Keratinocyte (primary cell): ENCODE measurements around the gene RAB39A. TPM values are rescaled to one million over a fixed set of nuclear protein-coding genes. Genes with fewer than 3 reads are reported as not detected.
"Not testable (repeated sequence)": the region's sequence is repeated elsewhere in the genome, so short reads cannot be mapped to it uniquely, and the experiment has no call there.

Source experiments
- DNase-seq: peaks from one replicate; pipeline ENCODE4 v3.0.0-alpha.2; 2011; ENCODE audit warnings: low read depth, missing footprints, low spot score
- FAIRE-seq: peaks from 2 replicates; lab custom pipeline; 2011; peaks lifted over from hg19 to GRCh38; lab: Jason Lieb, UNC
- H2AFZ ChIP-seq: 2 replicates; pipeline ENCODE4 v1.6.0; 2012; ENCODE audit warnings: low read length, control low read depth, inconsistent platforms; ENCODE audit not compliant: control insufficient read depth
- H3K27ac ChIP-seq: 2 replicates; pipeline ENCODE4 v1.5.1; 2011; ENCODE audit warnings: low read length; ENCODE audit not compliant: control insufficient read depth, insufficient read depth
- H3K27me3 ChIP-seq: 3 replicates; pipeline ENCODE4 v1.6.0; 2011; ENCODE audit warnings: low read length; ENCODE audit not compliant: control insufficient read depth, insufficient read depth; ENCODE audit errors: extremely low read depth
- H3K36me3 ChIP-seq, 2 experiments: 2 replicates in 1 of 2; 3 replicates in 1 of 2; pipeline ENCODE4 v1.5.1; 2011; ENCODE audit warnings: low read length in 2 of 2, mild to moderate bottlenecking in 1 of 2; ENCODE audit not compliant: control insufficient read depth in 2 of 2, insufficient read depth in 2 of 2; ENCODE audit errors: extremely low read depth in 1 of 2
- H3K4me1 ChIP-seq: 3 replicates; pipeline ENCODE4 v1.5.1; 2011; ENCODE audit warnings: low read length; ENCODE audit not compliant: control insufficient read depth, insufficient read depth; ENCODE audit errors: extremely low read depth
- H3K4me2 ChIP-seq: 3 replicates; pipeline ENCODE4 v1.6.0; 2011; ENCODE audit warnings: low read depth, low read length; ENCODE audit not compliant: control insufficient read depth, insufficient read depth; ENCODE audit errors: extremely low read depth
- H3K4me3 ChIP-seq, 3 experiments: fragments of 200-600 bp in 1 of 3; sonication (generic) in 1 of 3; 2 replicates in 2 of 3; 3 replicates in 1 of 3; pipeline ENCODE4 v1.5.1; 2011 to 2016; ENCODE audit warnings: low read length in 3 of 3, mild to moderate bottlenecking in 3 of 3, control low read depth in 2 of 3, inconsistent platforms in 1 of 3, low read depth in 1 of 3, mixed read lengths in 1 of 3, mixed run types in 1 of 3, moderate library complexity in 1 of 3; ENCODE audit not compliant: control insufficient read depth in 2 of 3, insufficient read depth in 2 of 3; ENCODE audit errors: extremely low read depth in 1 of 3
- H3K79me2 ChIP-seq: 2 replicates; pipeline ENCODE4 v1.6.0; 2012; ENCODE audit warnings: low read length; ENCODE audit not compliant: control insufficient read depth, insufficient read depth
- H3K9ac ChIP-seq: 3 replicates; pipeline ENCODE4 v1.6.0; 2011; ENCODE audit warnings: low read length; ENCODE audit not compliant: control insufficient read depth, insufficient read depth; ENCODE audit errors: extremely low read depth
- H3K9me1 ChIP-seq: 3 replicates; pipeline ENCODE4 v1.6.0; 2011; ENCODE audit warnings: low read length; ENCODE audit not compliant: control insufficient read depth, insufficient read depth; ENCODE audit errors: extremely low read depth
- H3K9me3 ChIP-seq: 2 replicates; pipeline ENCODE4 v1.5.1; 2012; ENCODE audit warnings: low read depth, low read length; ENCODE audit not compliant: control insufficient read depth
- H4K20me1 ChIP-seq: 3 replicates; pipeline ENCODE4 v1.6.0; 2011; ENCODE audit warnings: low read length; ENCODE audit not compliant: control insufficient read depth, insufficient read depth; ENCODE audit errors: extremely low read depth
- EZH2 ChIP-seq: IDR thresholded peaks from one replicate; pipeline ENCODE4 v1.6.1; 2012; ENCODE audit warnings: inconsistent platforms, mild to moderate bottlenecking, low read length, moderate library complexity
- dilution Hi-C: fragments of 300-500 bp; cut with MboI; formaldehyde crosslinking; loops from one replicate; pipeline ENCODE4 v1.7.0; 2020; ENCODE audit warnings: low sequenced_read_pairs; ENCODE audit not compliant: extremely low pct_ligation_motif_present
- polyA plus RNA-seq, 5 experiments: library from polyadenylated mRNA; depleted of rRNA in 3 of 5; stranded (reverse) in 3 of 5; stranded (forward) in 1 of 5; unstranded in 1 of 5; fragments of >200 nt; gene quantifications; 1 replicate in 1 of 5; 2 replicates in 3 of 5; 3 replicates in 1 of 5; pipeline versions ENCODE4 v1.2.1 to v1.2.3, GENCODE V29; 2011 to 2012; ENCODE audit warnings: missing spikeins in 2 of 5, low read depth in 1 of 5, low replicate concordance in 1 of 5
- TF ChIP-seq, protein P1 (sequence below), 3 experiments: IDR thresholded peaks in 1 of 3; conservative IDR thresholded peaks in 1 of 3; optimal IDR thresholded peaks in 1 of 3; 2 replicates in 2 of 3; 3 replicates in 1 of 3; pipeline versions ENCODE3 to v1.5.1; 2011; ENCODE audit warnings: low read length in 3 of 3, mild to moderate bottlenecking in 3 of 3, moderate library complexity in 2 of 3, control low read depth in 1 of 3, inconsistent platforms in 1 of 3; ENCODE audit not compliant: insufficient read depth in 2 of 3; ENCODE audit errors: extremely low read depth in 1 of 3

Gene RAB39A
- polyA plus RNA-seq, 1 donor (not counting 4 experiments of a cell fraction or from before 2014, with no cell fraction given): not detected

DNA sequence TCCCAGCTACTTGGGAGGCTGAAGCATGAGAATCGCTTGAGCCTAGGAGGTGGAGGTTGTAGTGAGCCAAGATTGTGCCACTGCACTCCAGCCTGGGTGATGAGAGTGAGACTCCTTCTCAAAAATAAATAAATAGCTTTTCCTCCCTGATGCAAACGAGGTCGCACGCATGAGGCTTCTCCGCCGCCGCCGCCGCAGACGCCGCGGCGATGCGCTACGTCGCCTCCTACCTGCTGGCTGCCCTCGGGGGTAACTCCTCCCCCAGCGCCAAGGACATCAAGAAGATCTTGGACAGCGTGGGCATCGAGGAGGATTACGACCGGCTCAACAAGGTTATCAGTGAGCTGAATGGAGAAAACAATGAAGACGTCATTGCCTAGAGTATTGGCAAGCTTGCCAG, 20.0 kb upstream of the RAB39A start:
- DNase-seq: no peak
- H3K4me1 ChIP-seq: no peaks in the 10 kb centered on the region
- no peaks in the 10 kb centered on the region for H3K27me3 ChIP-seq
- H3K9me3 ChIP-seq: no peaks in the 10 kb centered on the region
- H3K27ac ChIP-seq: no peak overlapping the region
- no peak overlapping the region for H3K4me3 ChIP-seq
- no peak for FAIRE-seq
- H4K20me1 ChIP-seq: no peaks in the 10 kb centered on the region
- no peaks in the 10 kb centered on the region for H3K36me3 ChIP-seq
- TF ChIP-seq, protein P1, sequence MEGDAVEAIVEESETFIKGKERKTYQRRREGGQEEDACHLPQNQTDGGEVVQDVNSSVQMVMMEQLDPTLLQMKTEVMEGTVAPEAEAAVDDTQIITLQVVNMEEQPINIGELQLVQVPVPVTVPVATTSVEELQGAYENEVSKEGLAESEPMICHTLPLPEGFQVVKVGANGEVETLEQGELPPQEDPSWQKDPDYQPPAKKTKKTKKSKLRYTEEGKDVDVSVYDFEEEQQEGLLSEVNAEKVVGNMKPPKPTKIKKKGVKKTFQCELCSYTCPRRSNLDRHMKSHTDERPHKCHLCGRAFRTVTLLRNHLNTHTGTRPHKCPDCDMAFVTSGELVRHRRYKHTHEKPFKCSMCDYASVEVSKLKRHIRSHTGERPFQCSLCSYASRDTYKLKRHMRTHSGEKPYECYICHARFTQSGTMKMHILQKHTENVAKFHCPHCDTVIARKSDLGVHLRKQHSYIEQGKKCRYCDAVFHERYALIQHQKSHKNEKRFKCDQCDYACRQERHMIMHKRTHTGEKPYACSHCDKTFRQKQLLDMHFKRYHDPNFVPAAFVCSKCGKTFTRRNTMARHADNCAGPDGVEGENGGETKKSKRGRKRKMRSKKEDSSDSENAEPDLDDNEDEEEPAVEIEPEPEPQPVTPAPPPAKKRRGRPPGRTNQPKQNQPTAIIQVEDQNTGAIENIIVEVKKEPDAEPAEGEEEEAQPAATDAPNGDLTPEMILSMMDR (optimal IDR thresholded peaks at IDR 0.05 in 1 of 3, IDR thresholded peaks at IDR 0.05 in 1 of 3, conservative IDR thresholded peaks at IDR 0.05 in 1 of 3; ENCODE audit: extremely low read depth in 1 of 3, insufficient read depth in 2 of 3, low read length in 3 of 3): no peak
- no peak for TF ChIP-seq EZH2
- dilution Hi-C loops: no loop called here
- H3K4me2 ChIP-seq: no peak overlapping the region
- no peak overlapping the region for H3K9ac ChIP-seq
- H2AFZ ChIP-seq: no peak overlapping the region
- no peaks in the 10 kb centered on the region for H3K79me2 ChIP-seq
- H3K9me1 ChIP-seq: no peaks in the 10 kb centered on the region

DNA sequence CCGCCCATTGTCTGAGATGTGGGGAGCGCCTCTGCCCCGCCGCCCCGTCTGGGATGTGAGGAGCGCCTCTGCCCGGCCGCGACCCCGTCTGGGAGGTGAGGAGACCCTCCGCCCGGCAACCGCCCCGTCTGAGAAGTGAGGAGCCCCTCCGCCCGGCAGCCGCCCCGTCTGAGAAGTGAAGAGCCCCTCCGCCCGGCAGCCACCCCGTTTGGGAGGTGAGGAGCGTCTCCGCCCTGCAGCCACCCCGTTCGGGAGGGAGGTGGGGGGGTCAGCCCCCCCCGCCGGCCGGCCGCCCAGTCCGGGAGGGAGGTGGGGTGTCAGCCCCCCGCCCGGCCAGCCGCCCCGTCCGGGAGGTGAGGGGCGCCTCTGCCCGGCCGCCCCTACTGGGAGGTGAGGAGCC, 15.8 kb upstream of the RAB39A start:
- FAIRE-seq, H3K4me1 ChIP-seq, dilution Hi-C loops: not testable (repeated sequence)

DNA sequence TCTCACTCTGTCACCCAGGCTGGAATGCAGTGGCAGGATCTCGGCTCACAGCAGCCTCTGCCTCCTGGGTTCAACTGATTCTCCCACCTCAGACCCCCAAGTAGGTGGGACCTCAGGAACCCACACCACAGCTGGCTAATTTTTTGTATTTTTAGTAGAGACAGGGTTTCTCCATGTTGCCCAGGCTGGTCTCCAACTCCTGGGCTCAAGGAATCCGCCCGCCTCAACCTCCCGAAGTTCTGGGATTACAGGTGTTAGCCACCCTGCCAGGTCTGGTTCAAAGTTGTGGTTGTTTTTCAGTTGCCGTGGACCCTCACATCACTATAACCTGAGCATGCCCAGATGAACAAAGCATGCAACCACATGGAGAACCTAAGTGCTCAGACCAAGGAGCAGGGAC, 13.0 kb upstream of the RAB39A start:
- no peaks in the 10 kb centered on the region for H3K9me1 ChIP-seq
- FAIRE-seq: no peak
- H3K36me3 ChIP-seq: no peaks in the 10 kb centered on the region
- H3K4me1 ChIP-seq: no peaks in the 10 kb centered on the region
- H3K4me2 ChIP-seq: no peak overlapping the region
- DNase-seq: no peak
- H3K27me3 ChIP-seq: no peaks in the 10 kb centered on the region
- dilution Hi-C loops: no loop called here
- H3K4me3 ChIP-seq: no peak overlapping the region
- no peak overlapping the region for H2AFZ ChIP-seq
- no peaks in the 10 kb centered on the region for H3K9me3 ChIP-seq
- H3K9ac ChIP-seq: no peak overlapping the region
- H3K27ac ChIP-seq: no peak overlapping the region
- H3K79me2 ChIP-seq: no peaks in the 10 kb centered on the region
- H4K20me1 ChIP-seq: no peaks in the 10 kb centered on the region
- no peak for TF ChIP-seq EZH2
- TF ChIP-seq, protein P1 (optimal IDR thresholded peaks at IDR 0.05 in 1 of 3, IDR thresholded peaks at IDR 0.05 in 1 of 3, conservative IDR thresholded peaks at IDR 0.05 in 1 of 3; ENCODE audit: extremely low read depth in 1 of 3, insufficient read depth in 2 of 3, low read length in 3 of 3): no peak

More for the DNA sequence above, 15.8 kb upstream of the RAB39A start:
- H2AFZ ChIP-seq, H3K27ac ChIP-seq, H3K9me3 ChIP-seq, H3K4me2 ChIP-seq, H4K20me1 ChIP-seq, H3K9ac ChIP-seq, H3K36me3 ChIP-seq, H3K9me1 ChIP-seq, DNase-seq, H3K79me2 ChIP-seq, H3K27me3 ChIP-seq, H3K4me3 ChIP-seq: not testable (repeated sequence)
